ENCODE measurements around the gene HECTD1. TPM values are rescaled to one million over a fixed set of nuclear protein-coding genes. Genes with fewer than 3 reads are reported as not detected.
"Not testable (repeated sequence)": the region's sequence is repeated elsewhere in the genome, so short reads cannot be mapped to it uniquely, and the experiment has no call there.

HECTD1 gene
- 154 and 163 TPM in 2 replicates for total RNA-seq
- long read RNA-seq, partial matches to known transcripts, result 147 of 172 reads
- long read RNA-seq, other reads (novel, unspliced or antisense), result 24 of 172 reads

DNA sequence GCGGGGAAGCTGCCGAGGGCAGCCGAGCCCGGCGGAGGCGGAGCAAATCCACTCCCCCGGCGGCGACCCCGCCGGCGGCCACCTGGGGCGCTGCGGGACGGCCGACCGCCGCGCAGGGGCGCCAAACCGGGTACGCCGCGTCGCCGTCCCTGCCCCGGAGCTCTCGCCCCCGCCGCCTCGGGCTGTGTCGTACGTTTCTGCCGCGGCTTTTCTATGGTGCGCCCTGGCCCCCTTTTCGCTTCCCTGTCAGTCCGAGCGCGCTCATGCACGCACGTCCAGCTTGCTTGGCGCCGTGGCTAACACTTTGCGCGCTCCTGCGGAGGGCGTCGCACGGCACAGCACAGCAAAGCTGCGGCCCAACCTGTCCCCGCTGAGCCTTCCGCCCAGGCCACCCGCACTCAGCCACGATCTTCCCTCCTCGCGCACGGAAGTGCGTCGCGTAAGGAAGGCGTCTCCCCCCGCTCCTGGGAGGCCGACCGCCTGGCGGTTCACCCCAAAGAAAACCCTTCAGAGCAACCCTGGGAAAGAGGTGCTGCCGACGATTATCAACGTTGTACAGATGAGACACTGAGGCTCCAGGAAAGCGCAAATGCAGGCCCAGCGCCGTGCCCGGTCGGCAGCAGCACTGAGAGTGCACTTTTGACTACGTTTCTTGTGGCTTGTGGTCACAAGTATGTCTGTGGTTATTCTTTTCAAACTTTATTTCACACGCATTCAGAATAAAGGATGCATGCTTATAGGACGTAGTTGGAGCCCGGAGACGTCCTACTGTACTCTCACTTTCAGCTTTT is at the start of gene HECTD1:
Gene HECTD1 (minus strand): TSS at position 39 of the 791 bp plus-strand sequence. CDS start 1,857 bp downstream, outside the sequence.
- Mint-ChIP-seq H3K9me3 (ENCODE audit: low read depth) (no peaks in the 10 kb centered on the region), H3K36me3 (ENCODE audit: insufficient read depth) (peaks cover 13% of the 10 kb centered on the region), H3K4me1 (ENCODE audit: low read depth) (peaks cover 21% of the 10 kb centered on the region), H3K27ac (peak within 1 kb of the TSS; percentile 100), H3K27me3 (no peaks in the 10 kb centered on the region), H3K4me3 (ENCODE audit: low read depth) (peak within 1 kb of the TSS; percentile 95)
- peak; percentile 89 for DNase-seq (ENCODE audit: low spot score, unreplicated experiment)
- TF ChIP-seq, protein P1, sequence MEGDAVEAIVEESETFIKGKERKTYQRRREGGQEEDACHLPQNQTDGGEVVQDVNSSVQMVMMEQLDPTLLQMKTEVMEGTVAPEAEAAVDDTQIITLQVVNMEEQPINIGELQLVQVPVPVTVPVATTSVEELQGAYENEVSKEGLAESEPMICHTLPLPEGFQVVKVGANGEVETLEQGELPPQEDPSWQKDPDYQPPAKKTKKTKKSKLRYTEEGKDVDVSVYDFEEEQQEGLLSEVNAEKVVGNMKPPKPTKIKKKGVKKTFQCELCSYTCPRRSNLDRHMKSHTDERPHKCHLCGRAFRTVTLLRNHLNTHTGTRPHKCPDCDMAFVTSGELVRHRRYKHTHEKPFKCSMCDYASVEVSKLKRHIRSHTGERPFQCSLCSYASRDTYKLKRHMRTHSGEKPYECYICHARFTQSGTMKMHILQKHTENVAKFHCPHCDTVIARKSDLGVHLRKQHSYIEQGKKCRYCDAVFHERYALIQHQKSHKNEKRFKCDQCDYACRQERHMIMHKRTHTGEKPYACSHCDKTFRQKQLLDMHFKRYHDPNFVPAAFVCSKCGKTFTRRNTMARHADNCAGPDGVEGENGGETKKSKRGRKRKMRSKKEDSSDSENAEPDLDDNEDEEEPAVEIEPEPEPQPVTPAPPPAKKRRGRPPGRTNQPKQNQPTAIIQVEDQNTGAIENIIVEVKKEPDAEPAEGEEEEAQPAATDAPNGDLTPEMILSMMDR (IDR thresholded peaks at IDR 0.05; ENCODE audit: unreplicated experiment), result peak; percentile 83

DNA sequence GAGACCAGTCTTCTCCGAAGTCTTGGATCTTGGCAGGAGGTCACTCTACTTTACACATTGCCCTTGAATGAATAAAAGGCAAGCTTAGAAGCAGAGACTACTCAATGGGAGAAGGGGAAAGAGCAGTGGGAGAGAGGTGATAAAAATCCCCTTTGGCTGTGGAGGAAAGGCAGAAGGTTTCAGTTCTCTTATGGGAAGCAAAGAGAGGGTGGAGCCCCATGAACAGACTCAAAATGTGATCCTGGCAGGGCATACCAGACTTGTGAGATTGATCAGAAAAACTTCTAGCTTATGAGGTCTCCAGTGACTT is 49.6 kb upstream of the HECTD1 start:
- TF ChIP-seq, protein P1 (IDR thresholded peaks at IDR 0.05; ENCODE audit: unreplicated experiment), result no peak
- DNase-seq (ENCODE audit: low spot score, unreplicated experiment), result no peak
- Mint-ChIP-seq H3K4me3 (ENCODE audit: low read depth) (no peak overlapping the region), H3K27ac (peak overlapping the region; percentile 65), H3K9me3 (ENCODE audit: low read depth) (no peaks in the 10 kb centered on the region), H3K27me3 (no peaks in the 10 kb centered on the region), H3K36me3 (ENCODE audit: insufficient read depth) (no peaks in the 10 kb centered on the region), H3K4me1 (ENCODE audit: low read depth) (no peaks in the 10 kb centered on the region)

DNA sequence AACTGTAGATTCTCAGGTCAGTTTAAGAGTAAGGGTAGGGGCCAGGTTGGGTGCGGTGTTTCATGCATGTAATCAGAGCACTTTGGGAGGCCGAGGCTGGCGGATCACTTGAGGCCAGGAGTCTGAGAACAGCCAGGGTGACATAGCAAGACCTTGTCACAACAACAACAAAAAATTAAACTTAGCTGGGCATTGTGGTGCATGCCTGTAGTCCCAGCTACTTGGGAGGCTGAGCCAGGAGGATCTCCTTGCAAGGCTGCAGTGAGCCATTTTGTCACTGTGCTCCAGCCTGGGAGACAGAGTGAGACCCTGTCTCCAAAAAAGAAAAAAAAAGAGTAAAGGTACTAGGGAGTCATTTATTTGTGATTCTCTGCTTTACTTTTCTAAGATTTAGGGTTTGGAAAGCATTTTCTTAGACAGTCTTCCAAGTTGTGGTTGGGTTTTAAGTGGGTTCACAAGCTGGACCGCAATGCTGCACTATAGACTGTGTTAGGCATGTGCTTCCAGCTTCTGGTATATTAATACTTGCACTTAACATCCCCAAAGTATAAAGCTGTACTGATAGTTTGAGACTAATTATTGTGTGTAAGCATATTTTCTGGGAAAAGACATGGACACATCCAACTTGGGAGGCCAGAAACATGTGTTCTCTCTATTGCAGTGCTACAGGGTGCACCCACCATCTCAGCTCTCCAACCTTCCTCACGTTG is 49.1 kb upstream of the HECTD1 start:
- no peaks in the 10 kb centered on the region for H3K4me1 Mint-ChIP-seq (ENCODE audit: low read depth)
- no peak overlapping the region for H3K4me3 Mint-ChIP-seq (ENCODE audit: low read depth)
- no peaks in the 10 kb centered on the region for H3K27me3 Mint-ChIP-seq
- H3K9me3 Mint-ChIP-seq (ENCODE audit: low read depth), result no peaks in the 10 kb centered on the region
- TF ChIP-seq, protein P1 (IDR thresholded peaks at IDR 0.05; ENCODE audit: unreplicated experiment), result no peak
- H3K27ac Mint-ChIP-seq, result no peak overlapping the region
- no peaks in the 10 kb centered on the region for H3K36me3 Mint-ChIP-seq (ENCODE audit: insufficient read depth)
- no peak for DNase-seq (ENCODE audit: low spot score, unreplicated experiment)

DNA sequence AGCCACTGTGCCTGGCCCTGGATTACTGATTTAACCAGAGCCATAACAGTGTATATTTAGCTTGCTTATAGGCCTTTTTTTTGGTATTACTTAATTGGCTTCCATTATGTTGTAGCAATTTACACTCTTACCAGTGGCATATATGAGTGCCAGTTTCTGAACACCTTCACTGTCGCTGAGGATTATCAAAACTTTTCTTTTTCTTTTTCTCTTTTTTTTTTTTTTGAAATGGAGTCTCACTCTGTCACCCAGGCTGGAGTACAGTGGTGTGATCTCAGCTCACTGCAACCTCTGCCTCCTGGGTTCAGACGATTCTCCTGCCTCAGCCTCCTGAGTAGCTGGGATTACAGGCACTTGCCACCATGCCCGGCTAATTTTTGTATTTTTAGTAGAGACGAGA is 48.3 kb upstream of the HECTD1 start:
- not testable (repeated sequence) for H3K36me3 Mint-ChIP-seq (ENCODE audit: insufficient read depth); H3K27ac Mint-ChIP-seq; H3K4me1 Mint-ChIP-seq (ENCODE audit: low read depth); DNase-seq (ENCODE audit: low spot score, unreplicated experiment); H3K27me3 Mint-ChIP-seq; H3K4me3 Mint-ChIP-seq (ENCODE audit: low read depth); H3K9me3 Mint-ChIP-seq (ENCODE audit: low read depth)

DNA sequence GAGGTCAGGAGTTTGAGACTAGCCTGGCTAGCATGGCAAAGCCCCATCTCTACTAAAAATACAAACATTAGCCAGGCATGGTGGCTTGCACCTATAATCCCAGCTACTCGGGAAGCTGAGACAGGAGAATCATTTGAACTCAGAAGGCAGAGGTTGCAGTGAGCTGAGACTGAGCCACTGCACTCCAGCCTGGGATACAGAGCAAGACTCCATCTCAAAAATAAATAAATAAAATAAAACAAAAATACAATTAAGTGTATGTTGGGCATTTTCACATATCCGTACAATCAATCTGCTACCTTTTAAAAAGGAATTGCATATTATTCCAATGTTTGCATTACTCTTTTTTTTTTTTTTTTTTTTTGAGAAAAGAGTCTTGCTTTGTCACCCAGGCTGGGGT is 47.7 kb upstream of the HECTD1 start:
- H3K4me1 Mint-ChIP-seq (ENCODE audit: low read depth), result no peaks in the 10 kb centered on the region
- no peaks in the 10 kb centered on the region for H3K36me3 Mint-ChIP-seq (ENCODE audit: insufficient read depth)
- H3K9me3 Mint-ChIP-seq (ENCODE audit: low read depth), result no peaks in the 10 kb centered on the region
- H3K4me3 Mint-ChIP-seq (ENCODE audit: low read depth), result no peak overlapping the region
- H3K27me3 Mint-ChIP-seq, result no peaks in the 10 kb centered on the region
- TF ChIP-seq, protein P1 (IDR thresholded peaks at IDR 0.05; ENCODE audit: unreplicated experiment), result no peak
- H3K27ac Mint-ChIP-seq, result no peak overlapping the region
- no peak for DNase-seq (ENCODE audit: low spot score, unreplicated experiment)
